Thymus (tissue), 11 donors: ENCODE data around the gene BOC. TPM values are rescaled to one million over a fixed set of nuclear protein-coding genes. Genes with fewer than 3 reads are reported as not detected.

Experiments
- DNase-seq, 9 donors: peaks; one replicate each; pipeline ENCODE4 v3.0.0-alpha.2; 2013; ENCODE audit warnings: low spot score in 9 of 9, low read depth in 6 of 9, missing footprints in 1 of 9
- H3K27ac ChIP-seq, 2 donors: one replicate each; pipeline ENCODE4 v1.5.1; 2013; ENCODE audit warnings: control low read depth in 1 of 2, low read depth in 1 of 2, low read length in 1 of 2, mild to moderate bottlenecking in 1 of 2, moderate library complexity in 1 of 2
- H3K27me3 ChIP-seq, 2 donors: one replicate each; pipeline ENCODE4 v1.5.1; 2013; ENCODE audit warnings: low read length in 1 of 2; ENCODE audit not compliant: control insufficient read depth in 2 of 2, insufficient read depth in 1 of 2
- H3K36me3 ChIP-seq, 2 donors: one replicate each; pipeline ENCODE4 v1.5.1; 2013; ENCODE audit warnings: low read length in 1 of 2, mild to moderate bottlenecking in 1 of 2, moderate library complexity in 1 of 2; ENCODE audit not compliant: control insufficient read depth in 2 of 2, insufficient read depth in 2 of 2
- H3K4me1 ChIP-seq, 2 donors: one replicate each; pipeline ENCODE4 v1.5.1; 2013; ENCODE audit warnings: low read length in 2 of 2; ENCODE audit not compliant: control insufficient read depth in 2 of 2, insufficient read depth in 2 of 2
- H3K4me3 ChIP-seq, 2 donors: one replicate each; pipeline ENCODE4 v1.5.1; 2013; ENCODE audit warnings: low read length in 2 of 2, control low read depth in 1 of 2, mild to moderate bottlenecking in 1 of 2
- H3K9me3 ChIP-seq, 2 donors: one replicate each; pipeline ENCODE4 v1.5.1; 2013; ENCODE audit warnings: low read length in 1 of 2, mild to moderate bottlenecking in 1 of 2; ENCODE audit not compliant: control insufficient read depth in 2 of 2, insufficient read depth in 1 of 2
- WGBS: extraction: QIAGEN DNeasy Blood & Tissue Kit; methylation state at CpG from one replicate; pipeline ENCODE4 v1.1.7; 2013; 5-methylcytosine and 5-hydroxymethylcytosine counted together
- polyA plus RNA-seq: library from polyadenylated mRNA; stranded (reverse); fragments of 200-250 nt; gene quantifications from one replicate; pipeline ENCODE4 v1.2.3, GENCODE V29; 2013
- total RNA-seq: library from RNA; stranded (reverse); fragments of 120-200 nt; gene quantifications from one replicate; pipeline ENCODE4 v1.2.4, GENCODE V29; 2013
- donor health status: healthy.

The BOC gene
- total and polyA plus RNA-seq, 2 donors: 5.5 to 5.7 TPM

- no peaks in the 10 kb centered on the region for H3K36me3 ChIP-seq
- H3K4me3 ChIP-seq: no peak overlapping the region
- H3K27ac ChIP-seq: no peak overlapping the region
- peaks cover 5 to 25% of the 10 kb centered on the region in 2 donors for H3K4me1 ChIP-seq
- 98% methylated on average over 1 of the region's 1 CpG for WGBS
- no peaks in the 10 kb centered on the region for H3K27me3 ChIP-seq
- H3K9me3 ChIP-seq: no peaks in the 10 kb centered on the region
- DNase-seq: no peak
Observed at GRCh38 chr3:113227146-113227545, 15.8 kb downstream of the BOC start.

GRCh38 chr3:113228498-113229286 is 17.3 kb downstream of the BOC start:
- no peaks in the 10 kb centered on the region for H3K9me3 ChIP-seq
- no peaks in the 10 kb centered on the region for H3K27me3 ChIP-seq
- 87% methylated on average over 6 of the region's 6 CpGs for WGBS
- H3K27ac ChIP-seq: no peak overlapping the region
- peaks cover 0 to 11% of the 10 kb centered on the region in 2 donors for H3K4me1 ChIP-seq
- no peaks in the 10 kb centered on the region for H3K36me3 ChIP-seq
- no peak for DNase-seq
- no peak overlapping the region for H3K4me3 ChIP-seq

- Histone ChIP-seq H3K9me3 (no peaks in the 10 kb centered on the region), H3K27me3 (no peaks in the 10 kb centered on the region), H3K36me3 (no peaks in the 10 kb centered on the region), H3K4me3 (no peak overlapping the region), H3K27ac (no peak overlapping the region), H3K4me1 (peaks cover 0 to 5% of the 10 kb centered on the region in 2 donors)
- DNase-seq: no peak
- WGBS: 95% methylated on average over 1 of the region's 1 CpG
Observed at GRCh38 chr3:113231391-113231790, 20.0 kb downstream of the BOC start.

- Histone ChIP-seq H3K4me3 (no peak overlapping the region), H3K4me1 (peaks cover 0 to 5% of the 10 kb centered on the region in 2 donors), H3K27ac (no peak overlapping the region), H3K36me3 (no peaks in the 10 kb centered on the region), H3K9me3 (no peaks in the 10 kb centered on the region), H3K27me3 (no peaks in the 10 kb centered on the region)
- DNase-seq: no peak
- WGBS: 90% methylated on average over 1 of the region's 1 CpG
Observed at GRCh38 chr3:113231827-113232253, 20.5 kb downstream of the BOC start.

GRCh38 chr3:113232342-113232741 is 21.0 kb downstream of the BOC start:
- Histone ChIP-seq H3K4me1 (peaks cover 0 to 5% of the 10 kb centered on the region in 2 donors), H3K4me3 (no peak overlapping the region), H3K9me3 (no peaks in the 10 kb centered on the region), H3K27me3 (no peaks in the 10 kb centered on the region), H3K36me3 (no peaks in the 10 kb centered on the region), H3K27ac (no peak overlapping the region)
- no peak for DNase-seq
- 83% methylated on average over 2 of the region's 2 CpGs for WGBS

GRCh38 chr3:113233497-113233896 is 22.1 kb downstream of the BOC start:
- Histone ChIP-seq H3K36me3 (no peaks in the 10 kb centered on the region), H3K4me3 (no peak overlapping the region), H3K27ac (no peak overlapping the region), H3K4me1 (peaks cover 0 to 3% of the 10 kb centered on the region in 2 donors), H3K27me3 (no peaks in the 10 kb centered on the region), H3K9me3 (no peaks in the 10 kb centered on the region)
- no peak for DNase-seq
- 97% methylated on average over 9 of the region's 9 CpGs for WGBS

GRCh38 chr3:113234028-113234427 is 22.7 kb downstream of the BOC start:
- H3K27ac ChIP-seq: no peak overlapping the region
- H3K36me3 ChIP-seq: no peaks in the 10 kb centered on the region
- H3K4me1 ChIP-seq: peaks cover 0 to 2% of the 10 kb centered on the region in 2 donors
- no peak overlapping the region for H3K4me3 ChIP-seq
- 97% methylated on average over 3 of the region's 3 CpGs for WGBS
- H3K27me3 ChIP-seq: no peaks in the 10 kb centered on the region
- DNase-seq: no peak
- H3K9me3 ChIP-seq: no peaks in the 10 kb centered on the region

- H3K27me3 ChIP-seq: no peaks in the 10 kb centered on the region
- H3K27ac ChIP-seq: no peak overlapping the region
- no peaks in the 10 kb centered on the region for H3K9me3 ChIP-seq
- peaks cover 0 to 2% of the 10 kb centered on the region in 2 donors for H3K4me1 ChIP-seq
- WGBS: 94% methylated on average over 6 of the region's 6 CpGs
- no peak for DNase-seq
- H3K36me3 ChIP-seq: no peaks in the 10 kb centered on the region
- H3K4me3 ChIP-seq: no peak overlapping the region
Observed at GRCh38 chr3:113234688-113235260, 23.4 kb downstream of the BOC start.

GRCh38 chr3:113238503-113238902 is 27.1 kb downstream of the BOC start:
- Histone ChIP-seq H3K4me3 (no peak overlapping the region), H3K9me3 (no peaks in the 10 kb centered on the region), H3K27me3 (no peaks in the 10 kb centered on the region), H3K36me3 (no peaks in the 10 kb centered on the region), H3K4me1 (peaks cover 9 to 10% of the 10 kb centered on the region in 2 donors), H3K27ac (no peak overlapping the region)
- 95% methylated on average over 2 of the region's 2 CpGs for WGBS
- DNase-seq: no peak
